ENCODE results near the gene EXOC4.

GRCh38 chr7:133808493-133808866 lies 555.6 kb downstream of the EXOC4 start:
- no peak for TF ChIP-seq CTCF (tag by site-specific recombination; IDR thresholded peaks at IDR 0.05)
- TF ChIP-seq ZNF114 (tag by site-specific recombination; IDR thresholded peaks at IDR 0.05), result no peak
- TF ChIP-seq ZFP69B (tag by site-specific recombination; IDR thresholded peaks at IDR 0.05), result no peak
- TF ChIP-seq MZF1 (tag by site-specific recombination; IDR thresholded peaks at IDR 0.05; ENCODE audit: borderline replicate concordance), result no peak
- TF ChIP-seq RBAK (tag by site-specific recombination; IDR thresholded peaks at IDR 0.05), result no peak
- TF ChIP-seq ZNF791 (tag by site-specific recombination; IDR thresholded peaks at IDR 0.05), result no peak
- no peak for TF ChIP-seq ZNF560 (tag by site-specific recombination; IDR thresholded peaks at IDR 0.05; ENCODE audit: borderline replicate concordance)
- TF ChIP-seq ZBTB26 (tag by site-specific recombination; optimal IDR thresholded peaks at IDR 0.05), result no peak
